Measurements from ENCODE around the gene COX6A1. TPM values are rescaled to one million over a fixed set of nuclear protein-coding genes. Genes with fewer than 3 reads are reported as not detected.
A peak's percentile ranks its signal among the peaks of the same experiment; 100 is the strongest.

The COX6A1 gene
- total RNA-seq = 119 TPM
- long read RNA-seq, transcript COX6A1-201 (3 exons, 572 nt) = major isoform, 34 of 35 reads
- long read RNA-seq, partial matches to known transcripts = 0 of 35 reads
- long read RNA-seq, other reads (novel, unspliced or antisense) = 0 of 35 reads

DNA sequence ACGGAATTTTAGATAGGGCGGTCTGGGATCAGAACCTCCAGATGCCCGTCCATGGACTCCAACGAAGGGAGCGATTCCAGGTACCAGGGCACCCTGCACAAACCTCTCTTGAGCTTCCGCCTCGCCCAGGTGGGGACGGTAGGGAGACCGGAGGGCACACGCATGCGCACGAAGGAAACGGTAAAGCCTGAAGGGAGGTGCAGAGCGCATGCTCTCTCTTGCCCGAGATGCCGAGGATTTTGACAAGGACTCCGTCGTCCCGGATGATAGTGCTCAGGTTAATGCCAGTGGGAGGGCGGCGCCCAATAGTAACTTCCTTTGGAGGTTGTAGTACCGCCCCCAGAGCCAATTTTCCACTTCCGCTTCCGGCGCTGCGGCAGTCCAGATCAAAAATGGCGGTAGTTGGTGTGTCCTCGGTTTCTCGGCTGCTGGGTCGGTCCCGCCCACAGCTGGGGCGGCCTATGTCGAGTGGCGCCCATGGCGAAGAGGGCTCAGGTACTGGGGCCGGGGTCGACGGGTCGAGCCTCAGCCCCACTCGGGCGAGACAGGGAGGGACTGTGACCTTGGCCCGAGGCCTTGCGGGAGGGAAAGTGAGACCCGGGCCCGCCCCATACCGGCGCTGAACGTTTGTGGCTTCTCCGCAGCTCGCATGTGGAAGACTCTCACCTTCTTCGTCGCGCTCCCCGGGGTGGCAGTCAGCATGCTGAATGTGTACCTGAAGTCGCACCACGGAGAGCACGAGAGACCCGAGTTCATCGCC is at the start of gene COX6A1:
TSS of gene COX6A1 (plus strand) at position 379 of the 760 bp plus-strand sequence. CDS start at position 393, 14 bp downstream.
- ATAC-seq (ENCODE audit: poor library complexity) (peak; percentile 98), DNase-seq (peak; percentile 96)
- intact Hi-C loops (cut with DNase I) = loop anchor here (10.0 kb wide), 1 partner anchor 113 kb away; the partner anchor contains the start of gene PLA2G1B

DNA sequence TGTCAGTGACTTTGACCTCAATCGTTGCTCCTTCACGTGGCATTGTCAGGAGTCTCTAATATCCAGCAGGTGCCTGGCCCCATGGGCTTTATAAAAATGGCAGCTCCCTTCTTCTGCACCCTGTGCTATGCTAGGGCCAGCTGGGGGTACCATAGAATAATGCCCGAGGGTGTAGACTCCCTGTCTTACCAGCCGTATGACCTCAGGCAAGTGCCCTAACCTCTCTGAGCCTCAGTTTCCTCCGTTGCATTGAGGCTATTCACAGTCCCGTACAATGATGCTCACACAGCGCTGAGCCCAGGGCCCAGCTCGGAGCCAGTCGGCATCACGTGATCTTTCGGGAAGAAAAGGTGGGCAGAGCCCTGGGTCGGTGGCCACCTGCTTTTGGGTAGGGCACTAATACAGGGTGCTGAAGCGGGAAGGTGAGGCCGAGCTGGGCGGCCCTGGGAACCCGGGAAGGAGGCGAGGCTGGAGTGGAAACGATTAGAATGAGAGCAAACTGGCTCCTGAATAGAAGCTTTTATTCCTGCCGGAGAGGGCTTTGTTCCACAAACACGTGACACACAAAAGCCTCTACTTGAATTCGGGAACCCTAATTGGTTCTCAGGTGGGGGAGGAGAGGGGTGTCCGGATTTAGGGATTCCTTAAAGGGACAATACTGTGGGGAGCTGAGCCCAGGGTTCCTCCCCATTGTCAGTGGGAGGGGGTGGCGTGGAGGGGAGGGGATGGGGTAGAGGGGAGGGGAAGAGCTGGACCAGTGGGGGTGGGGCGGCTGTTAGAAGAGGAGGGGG is 49.0 kb upstream of the COX6A1 start:
- no peak for DNase-seq
- intact Hi-C loops (cut with DNase I) = no loop called here
- no peak for ATAC-seq (ENCODE audit: poor library complexity)

DNA sequence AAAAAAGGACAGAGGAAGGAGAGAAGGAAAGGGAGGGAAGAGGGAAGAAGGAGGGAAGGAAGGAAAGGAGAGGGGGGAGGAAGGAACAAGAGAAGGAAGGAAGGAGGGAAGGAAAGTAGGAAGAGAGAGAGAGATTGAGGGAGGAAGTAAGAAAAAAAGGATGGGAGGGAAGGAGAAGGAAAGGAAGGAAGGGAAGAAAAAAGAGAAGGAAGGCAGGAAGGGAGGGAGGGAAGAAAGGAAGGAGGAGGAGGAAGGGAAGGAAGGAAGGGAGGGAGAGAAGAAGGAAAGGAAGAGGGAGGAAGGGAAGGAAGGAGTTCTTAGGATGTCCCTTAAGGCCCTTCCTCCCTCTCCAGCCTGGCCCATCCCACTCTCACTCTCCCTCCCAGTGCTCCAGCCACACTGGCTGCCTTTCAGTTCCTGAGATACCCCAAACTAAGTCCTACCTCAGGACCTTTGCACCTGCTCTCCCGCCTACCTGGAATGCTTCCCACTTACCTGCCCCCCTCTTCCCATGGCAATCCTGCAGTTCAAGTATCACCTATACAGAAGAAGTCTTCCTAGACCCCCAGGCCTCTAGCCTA is 47.3 kb upstream of the COX6A1 start:
- intact Hi-C loops (cut with DNase I) = no loop called here
- no peak for DNase-seq
- no peak for ATAC-seq (ENCODE audit: poor library complexity)

- intact Hi-C loops (cut with DNase I) = no loop called here
- no peak for DNase-seq
- ATAC-seq (ENCODE audit: poor library complexity) = no peak
Measured at GRCh38 chr12:120394483-120395367, 43.2 kb upstream of the COX6A1 start.

DNA sequence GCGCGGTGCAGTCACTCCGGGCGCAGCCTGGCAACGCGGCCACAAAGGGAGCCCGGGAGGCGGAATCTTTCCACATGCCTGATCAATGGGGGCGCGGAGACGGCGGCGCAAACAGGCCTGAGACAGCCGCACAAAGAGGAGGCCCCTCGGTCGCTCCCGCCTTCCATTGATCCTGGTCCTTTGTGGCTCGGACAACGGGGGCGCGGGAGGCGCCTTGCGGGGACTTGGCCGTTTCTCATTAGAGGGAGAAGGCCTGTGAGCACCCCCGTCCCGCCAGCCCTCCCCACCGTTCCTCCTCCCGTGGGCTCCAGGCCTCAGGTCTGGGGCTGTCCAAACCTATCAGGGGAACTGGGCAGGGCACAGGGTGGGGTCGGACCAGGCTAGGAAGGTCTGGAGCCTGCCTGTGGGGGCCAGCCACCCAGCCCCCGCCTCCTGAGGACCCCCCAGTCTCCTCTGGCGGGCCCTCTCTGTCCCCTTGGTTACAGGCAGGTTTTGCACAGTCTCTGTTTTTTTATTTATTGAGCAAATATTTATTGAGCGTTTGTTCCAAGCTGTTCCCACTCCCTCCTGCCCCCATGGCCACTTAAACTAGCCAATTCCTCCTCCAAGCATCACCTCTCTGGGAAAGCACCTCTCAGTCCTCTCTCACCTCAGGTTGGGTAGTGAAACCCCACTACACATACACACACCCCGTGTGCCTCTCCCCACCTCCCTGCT is 39.9 kb upstream of the COX6A1 start:
- intact Hi-C loops (cut with DNase I) = no loop called here
- no peak for ATAC-seq (ENCODE audit: poor library complexity)
- no peak for DNase-seq

GRCh38 chr12:120399531-120399930 is 38.4 kb upstream of the COX6A1 start:
- DNase-seq (no peak), ATAC-seq (ENCODE audit: poor library complexity) (no peak)
- intact Hi-C loops (cut with DNase I) = no loop called here

DNA sequence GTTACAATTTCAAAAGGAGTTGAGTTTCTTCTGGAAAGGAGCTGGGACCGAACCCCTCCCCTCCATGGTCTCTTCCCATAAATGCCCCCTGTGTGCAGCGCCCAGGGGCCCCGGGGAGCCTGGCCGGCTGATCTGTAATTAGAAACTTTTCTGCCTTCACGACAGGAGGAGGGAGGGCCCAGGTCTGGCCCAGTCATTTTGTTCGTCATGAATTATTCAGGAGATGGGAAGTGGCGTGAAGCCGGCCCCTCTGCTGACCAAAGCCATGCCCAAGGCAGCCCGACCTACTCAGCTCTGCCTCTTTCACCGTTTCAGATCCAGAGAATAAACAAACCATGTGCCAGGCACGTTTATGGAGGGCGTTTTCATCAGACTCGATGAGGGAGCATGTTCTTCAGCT is 35.7 kb upstream of the COX6A1 start:
- intact Hi-C loops (cut with DNase I) = no loop called here
- peak; percentile 31 for ATAC-seq (ENCODE audit: poor library complexity)

GRCh38 chr12:120403869-120404268 is 34.0 kb upstream of the COX6A1 start:
- no peak for DNase-seq
- ATAC-seq (ENCODE audit: poor library complexity) = no peak
- intact Hi-C loops (cut with DNase I) = no loop called here

More for the DNA sequence above, 35.7 kb upstream of the COX6A1 start:
- no peak for DNase-seq

DNA sequence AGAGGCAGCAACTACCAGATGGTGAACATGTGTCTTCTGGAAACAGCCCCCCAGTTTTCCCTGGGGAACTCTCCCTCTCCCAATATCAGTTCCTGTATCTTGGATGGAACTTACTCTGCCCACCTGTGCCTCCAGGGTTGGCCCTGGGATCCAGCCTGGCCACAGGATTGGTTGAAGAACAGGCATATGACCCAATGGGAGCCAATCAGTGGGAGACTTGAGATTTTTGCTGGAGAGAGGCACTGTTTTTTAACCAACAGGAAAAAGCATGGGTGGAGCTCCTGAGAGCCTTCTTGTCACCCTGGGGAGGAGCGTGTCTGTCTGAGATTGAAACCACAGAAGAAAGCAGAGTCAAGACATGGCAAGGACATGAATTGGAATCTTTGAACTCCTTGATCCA is 33.6 kb upstream of the COX6A1 start:
- intact Hi-C loops (cut with DNase I) = no loop called here
- DNase-seq (no peak), ATAC-seq (ENCODE audit: poor library complexity) (no peak)

- no peak for ATAC-seq (ENCODE audit: poor library complexity)
- no peak for DNase-seq
- intact Hi-C loops (cut with DNase I) = no loop called here
Measured at GRCh38 chr12:120406069-120406468, 31.8 kb upstream of the COX6A1 start.

- DNase-seq = no peak
- intact Hi-C loops (cut with DNase I) = no loop called here
- no peak for ATAC-seq (ENCODE audit: poor library complexity)
Measured at GRCh38 chr12:120406553-120406952, 31.4 kb upstream of the COX6A1 start.

- DNase-seq = no peak
- ATAC-seq (ENCODE audit: poor library complexity) = no peak
- intact Hi-C loops (cut with DNase I) = no loop called here
Measured at GRCh38 chr12:120408771-120409170, 29.1 kb upstream of the COX6A1 start.

GRCh38 chr12:120412421-120412820 is 25.5 kb upstream of the COX6A1 start:
- ATAC-seq (ENCODE audit: poor library complexity) = no peak
- no peak for DNase-seq
- intact Hi-C loops (cut with DNase I) = no loop called here

GRCh38 chr12:120413901-120414695 is 23.8 kb upstream of the COX6A1 start:
- peak; percentile 83 for ATAC-seq (ENCODE audit: poor library complexity)
- DNase-seq = no peak
- intact Hi-C loops (cut with DNase I) = no loop called here

GRCh38 chr12:120416490-120417216 is 21.3 kb upstream of the COX6A1 start:
- intact Hi-C loops (cut with DNase I) = no loop called here
- DNase-seq = no peak
- ATAC-seq (ENCODE audit: poor library complexity) = no peak

- ATAC-seq (ENCODE audit: poor library complexity) = no peak
- intact Hi-C loops (cut with DNase I) = no loop called here
- no peak for DNase-seq
Measured at GRCh38 chr12:120417917-120418580, 19.9 kb upstream of the COX6A1 start.
